Measurements from ENCODE around the gene LY9.

LY9 gene

DNA sequence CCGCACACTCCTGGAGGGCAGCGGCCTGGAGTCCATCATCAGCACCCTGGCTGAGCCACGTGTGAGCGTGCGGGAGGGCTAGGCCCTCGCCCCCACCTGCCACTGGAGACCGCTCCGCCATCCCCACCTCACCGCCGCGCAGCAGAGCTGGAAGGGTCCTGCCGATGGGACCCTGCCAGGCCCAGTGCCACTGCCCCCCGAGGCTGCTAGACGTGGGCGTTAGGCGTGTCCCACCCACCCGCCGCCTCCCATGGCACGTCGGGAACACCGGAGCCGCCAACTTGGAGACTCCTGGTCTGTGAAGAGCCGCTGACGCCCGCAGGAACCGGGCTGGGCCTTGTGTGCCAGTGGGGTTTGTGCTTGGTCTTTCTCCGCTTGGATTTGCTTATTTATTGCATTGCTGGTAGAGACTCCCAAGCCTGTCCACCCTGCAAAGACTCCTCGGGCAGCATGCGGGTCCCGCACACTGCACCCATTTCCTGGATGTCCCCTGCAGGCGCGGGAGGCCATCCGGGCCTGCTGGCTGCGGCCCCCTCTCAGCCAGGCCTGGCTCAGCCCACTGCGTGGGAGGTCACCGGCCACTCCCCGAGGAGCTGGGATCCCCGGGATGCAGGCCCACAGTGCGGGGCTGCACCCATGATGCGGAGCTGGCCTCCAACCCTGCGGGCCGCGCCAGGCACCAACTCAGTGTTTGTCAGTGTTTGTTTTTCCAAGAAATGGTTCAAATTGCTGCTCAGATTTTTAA is 6.0 kb downstream of the LY9 start:
- DNase-seq (ENCODE audit: low read depth in 2 of 2), result no peak

DNA sequence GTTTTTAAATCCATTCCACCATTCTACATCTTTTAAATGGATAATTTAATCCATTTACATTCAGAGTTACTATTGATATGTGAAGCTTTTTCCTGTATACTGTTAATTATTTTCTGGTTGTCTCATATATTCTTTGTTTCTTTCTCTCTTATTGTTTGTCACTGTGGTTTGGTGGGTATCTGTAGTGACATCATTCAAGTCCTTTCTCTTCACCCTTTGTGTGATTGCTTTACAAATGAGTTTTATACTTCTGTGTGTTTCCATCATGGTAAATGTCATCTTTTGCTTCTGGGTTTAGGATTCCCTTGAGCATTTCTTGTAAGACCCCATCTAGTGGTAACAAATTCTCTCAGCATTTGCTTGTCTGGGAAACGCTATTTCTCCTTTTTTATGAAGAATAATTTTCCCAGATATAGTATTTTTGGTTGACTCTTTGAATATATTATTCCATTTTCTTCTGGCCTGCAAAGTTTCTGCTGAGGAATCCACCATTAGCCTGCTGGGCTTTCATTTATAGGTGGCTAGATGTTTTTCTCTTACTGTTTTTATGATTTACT is 10.2 kb downstream of the LY9 start:
- no peak for DNase-seq (ENCODE audit: low read depth in 2 of 2)

DNA sequence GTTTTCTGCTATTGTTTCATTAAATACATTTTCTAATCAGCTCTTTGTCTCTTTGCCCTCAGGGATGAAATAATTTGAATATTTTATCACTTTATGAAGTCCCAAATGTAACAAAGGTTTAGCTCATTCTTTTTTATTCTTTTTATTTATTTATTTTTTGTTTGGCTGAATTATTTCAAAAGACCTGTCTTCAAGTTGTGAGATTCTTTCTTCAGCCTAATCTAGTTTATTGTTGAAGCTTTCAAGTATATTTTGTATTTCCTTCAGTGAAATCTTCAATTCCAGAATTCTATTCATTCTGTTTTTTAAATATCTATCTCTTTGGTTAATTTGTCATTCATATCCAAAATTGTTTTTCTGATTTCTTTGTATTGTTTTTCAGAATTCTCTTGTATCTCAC is 10.8 kb downstream of the LY9 start:
- no peak for DNase-seq (ENCODE audit: low read depth in 2 of 2)

DNA sequence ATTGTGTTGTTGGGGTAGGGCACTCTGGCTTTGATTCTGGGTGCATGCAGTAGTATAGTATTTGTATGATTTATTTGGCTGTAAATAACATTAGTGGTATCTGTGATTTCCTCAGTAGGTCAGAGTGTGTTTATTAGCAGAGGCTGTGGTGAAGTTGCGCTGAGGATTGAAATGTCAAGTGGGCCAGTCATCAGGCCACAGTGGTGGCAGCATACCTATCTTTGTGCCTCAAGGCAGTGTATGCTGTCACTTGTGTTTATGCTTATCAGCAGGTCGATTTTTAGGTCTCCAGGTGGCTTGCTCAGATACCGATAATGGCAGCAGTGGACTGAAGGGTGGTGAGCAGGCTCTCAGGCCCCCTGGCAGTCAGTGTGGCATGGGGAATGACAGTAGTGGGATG is 11.3 kb downstream of the LY9 start:
- no peak for DNase-seq (ENCODE audit: low read depth in 2 of 2)

DNA sequence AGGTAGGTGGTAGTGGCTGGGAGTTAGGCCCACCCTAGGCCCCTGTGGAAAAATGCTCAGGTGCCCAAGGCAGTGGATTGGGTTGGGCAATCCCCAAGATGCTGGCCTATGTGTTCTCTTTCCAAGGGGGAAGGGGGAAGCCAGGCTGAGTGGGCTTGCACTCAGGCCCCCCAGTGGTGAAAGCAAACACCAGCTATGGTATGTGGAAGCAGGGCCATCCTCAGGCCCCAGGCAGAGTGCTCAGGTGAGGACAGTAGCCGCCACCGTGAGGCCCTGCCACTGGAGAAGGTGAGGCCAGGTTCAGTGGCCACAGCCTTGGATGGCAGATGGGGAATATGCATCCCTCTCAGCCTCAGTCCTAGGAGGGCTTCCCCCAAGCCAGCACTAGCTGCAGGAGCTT is 11.8 kb downstream of the LY9 start:
- DNase-seq (ENCODE audit: low read depth in 2 of 2), result no peak

DNA sequence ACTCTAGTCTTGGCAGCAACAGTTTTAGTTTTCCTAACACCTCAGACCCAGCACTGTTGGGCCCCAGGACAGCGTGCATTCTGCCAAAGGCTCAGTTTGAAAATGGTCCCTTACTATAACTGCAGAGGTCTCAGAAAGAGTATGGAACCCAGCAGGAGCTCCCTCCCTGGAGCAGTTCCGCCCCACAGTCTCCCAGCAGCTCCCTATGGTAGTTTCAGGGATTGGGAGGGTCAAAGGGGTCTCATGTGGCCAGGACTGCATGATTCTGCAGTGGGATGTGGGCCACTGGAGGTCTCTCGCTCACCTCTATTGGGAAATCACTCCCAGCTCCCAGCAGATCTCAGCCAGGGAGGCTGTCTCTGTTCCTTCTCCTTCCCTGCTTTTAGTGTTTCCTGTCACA is 12.3 kb downstream of the LY9 start:
- DNase-seq (ENCODE audit: low read depth in 2 of 2), result no peak

DNA sequence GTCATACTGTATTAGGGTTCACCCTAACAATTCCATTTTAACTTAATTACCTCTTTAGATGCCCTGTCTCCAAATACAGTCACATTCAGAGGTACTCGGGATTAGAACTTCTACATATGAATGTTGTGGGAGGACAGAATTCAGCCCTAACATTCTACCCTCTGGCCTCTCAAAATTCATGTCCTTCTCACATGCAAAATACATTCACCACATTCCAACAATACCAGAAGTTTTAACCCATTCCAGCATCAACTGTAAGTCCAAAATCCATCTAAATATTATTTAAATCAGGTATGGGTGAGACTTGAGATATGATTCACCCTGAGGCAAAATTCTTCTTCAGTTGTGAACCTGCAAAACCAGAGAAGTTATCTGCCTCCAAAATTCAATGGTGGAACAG is 14.5 kb downstream of the LY9 start:
- DNase-seq (ENCODE audit: low read depth in 2 of 2), result no peak

DNA sequence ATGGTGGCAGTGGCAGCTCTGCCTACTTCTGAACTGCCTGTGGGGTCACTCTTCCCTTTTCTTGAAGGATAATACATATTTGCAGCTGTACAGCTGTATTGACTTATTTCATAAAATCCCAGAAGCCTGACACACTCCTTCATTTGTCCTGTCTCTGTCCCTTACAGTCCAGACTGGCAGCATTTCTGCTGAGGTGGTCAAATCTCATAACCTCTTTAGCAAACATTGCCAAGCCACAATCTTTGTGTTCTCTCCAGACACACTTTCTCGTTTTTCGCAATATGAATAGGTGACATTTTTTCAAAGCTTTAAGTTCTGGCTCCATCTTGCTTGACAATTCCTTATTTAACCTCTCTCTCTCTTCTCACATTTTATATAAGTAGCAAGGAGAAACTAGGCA is 15.2 kb downstream of the LY9 start:
- no peak for DNase-seq (ENCODE audit: low read depth in 2 of 2)

DNA sequence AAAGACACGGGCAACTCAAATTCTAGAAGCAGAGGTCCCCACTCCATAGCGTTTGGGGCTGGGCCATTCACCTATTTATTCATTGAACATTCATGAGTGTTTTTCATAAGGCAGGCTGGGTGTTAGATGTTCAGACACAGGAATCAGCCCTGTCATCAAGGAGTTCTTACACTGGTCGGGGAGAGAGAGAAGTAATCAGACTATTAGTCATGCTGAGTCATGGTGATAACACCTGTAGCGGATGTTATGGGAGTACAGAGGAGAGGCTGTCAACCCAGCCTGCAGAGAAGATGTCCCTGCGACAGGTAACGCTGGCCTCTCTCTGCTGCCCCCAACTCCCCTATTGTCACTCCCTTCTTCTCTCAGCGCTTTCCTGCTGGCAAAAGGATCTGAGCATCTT is 17.2 kb downstream of the LY9 start:
- DNase-seq (ENCODE audit: low read depth in 2 of 2), result no peak

DNA sequence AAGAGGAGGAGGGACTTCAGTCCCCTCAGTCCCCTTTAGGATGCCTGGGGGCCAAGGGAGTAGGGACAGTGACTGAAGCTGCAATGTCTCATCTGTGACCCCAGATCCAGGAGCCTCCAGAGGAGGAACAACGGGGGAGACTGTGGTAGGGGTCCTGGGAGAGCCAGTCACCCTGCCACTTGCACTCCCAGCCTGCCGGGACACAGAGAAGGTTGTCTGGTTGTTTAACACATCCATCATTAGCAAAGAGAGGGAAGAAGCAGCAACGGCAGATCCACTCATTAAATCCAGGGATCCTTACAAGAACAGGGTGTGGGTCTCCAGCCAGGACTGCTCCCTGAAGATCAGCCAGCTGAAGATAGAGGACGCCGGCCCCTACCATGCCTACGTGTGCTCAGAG is 18.3 kb downstream of the LY9 start:
- no peak for DNase-seq (ENCODE audit: low read depth in 2 of 2)

DNA sequence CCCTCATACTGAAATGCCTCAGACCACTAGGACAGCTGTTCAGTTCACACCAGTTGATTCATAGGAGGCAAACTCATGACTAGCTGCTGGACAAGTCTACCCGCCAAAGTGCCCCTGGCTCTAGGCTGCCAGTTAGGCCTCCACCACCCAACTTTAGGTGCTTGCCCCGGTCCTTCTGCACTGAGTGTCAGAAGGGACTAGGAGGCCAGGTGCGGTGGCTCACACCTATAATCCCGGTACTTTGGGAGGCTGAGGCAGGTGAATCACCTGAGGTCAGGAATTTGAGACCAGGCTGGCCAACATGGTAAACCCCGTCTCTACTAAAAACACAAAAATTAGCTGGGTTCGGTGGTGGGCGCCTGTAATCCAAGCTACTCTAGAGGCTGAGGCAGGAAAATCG is 18.9 kb downstream of the LY9 start:
- DNase-seq (ENCODE audit: low read depth in 2 of 2), result no peak

DNA sequence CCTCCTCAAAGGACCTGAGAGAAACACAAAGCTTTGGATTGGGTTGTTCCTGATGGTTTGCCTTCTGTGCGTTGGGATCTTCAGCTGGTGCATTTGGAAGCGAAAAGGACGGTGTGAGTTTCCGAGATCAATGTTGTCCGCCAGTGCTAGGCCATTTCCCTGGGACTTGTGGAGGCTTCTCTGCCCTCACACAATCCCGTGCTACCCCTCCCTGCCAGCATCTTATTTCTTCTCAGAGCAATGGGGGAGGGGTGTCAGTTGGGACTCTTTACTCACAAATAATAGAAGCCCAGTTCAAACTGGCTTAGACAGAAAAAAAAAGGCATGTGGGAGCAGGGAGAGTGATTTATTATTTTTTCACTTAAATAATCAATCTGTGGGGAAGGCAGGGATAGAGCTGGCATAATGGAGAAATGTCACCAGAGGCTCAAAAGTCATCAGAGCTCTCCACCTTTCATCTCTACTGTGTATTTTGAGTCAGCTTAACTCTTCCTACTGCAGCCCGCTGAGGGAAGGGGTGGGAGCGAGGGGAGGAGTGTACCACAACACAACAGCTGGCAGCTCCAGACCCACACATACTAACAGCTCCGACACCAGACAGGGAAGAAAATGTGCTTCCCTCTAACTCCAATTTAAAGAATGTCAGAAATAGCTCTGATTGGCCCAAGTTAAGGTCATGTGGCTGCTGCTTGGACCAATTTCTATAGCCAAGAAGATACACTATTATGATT is 22.4 kb downstream of the LY9 start:
- no peak for DNase-seq (ENCODE audit: low read depth in 2 of 2)

DNA sequence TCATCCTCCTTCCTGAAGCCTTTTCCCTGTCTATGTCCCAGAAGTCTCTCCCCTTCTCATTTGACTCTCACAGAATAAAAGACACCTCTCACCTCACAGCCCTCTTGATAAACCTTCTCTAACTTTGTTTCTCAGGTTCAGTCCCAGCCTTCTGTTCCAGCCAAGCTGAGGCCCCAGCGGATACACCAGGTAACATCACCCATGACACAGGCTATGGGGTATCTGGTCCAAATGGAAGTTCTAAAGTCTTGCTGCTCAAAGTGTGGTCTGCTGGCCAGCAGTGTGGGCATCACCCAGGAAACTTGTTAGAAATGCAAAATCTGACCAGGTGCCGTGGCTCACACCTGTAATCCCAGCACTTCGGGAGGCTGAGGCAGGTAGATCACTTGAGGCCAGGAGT is 23.2 kb downstream of the LY9 start:
- DNase-seq (ENCODE audit: low read depth in 2 of 2), result no peak

DNA sequence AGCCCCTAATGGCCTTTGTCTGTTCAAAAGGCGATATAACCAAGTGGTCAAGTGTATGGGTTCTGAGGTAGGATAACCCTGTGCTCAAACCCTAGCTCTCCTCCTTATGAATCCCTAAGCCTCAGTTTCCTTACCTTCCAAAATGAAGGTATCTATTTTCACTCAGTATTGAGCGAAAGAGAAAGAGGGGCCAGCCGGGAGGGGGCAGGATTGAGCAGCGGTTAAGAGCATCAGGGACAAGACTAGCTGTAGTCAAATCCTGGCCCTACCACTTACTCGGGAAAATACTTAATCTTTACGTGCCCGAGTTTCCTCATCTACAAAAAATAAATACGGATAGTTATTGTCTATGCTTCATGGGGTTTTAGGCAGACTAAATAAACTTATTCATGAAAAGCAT is 25.7 kb downstream of the LY9 start:
- DNase-seq (ENCODE audit: low read depth in 2 of 2), result no peak

DNA sequence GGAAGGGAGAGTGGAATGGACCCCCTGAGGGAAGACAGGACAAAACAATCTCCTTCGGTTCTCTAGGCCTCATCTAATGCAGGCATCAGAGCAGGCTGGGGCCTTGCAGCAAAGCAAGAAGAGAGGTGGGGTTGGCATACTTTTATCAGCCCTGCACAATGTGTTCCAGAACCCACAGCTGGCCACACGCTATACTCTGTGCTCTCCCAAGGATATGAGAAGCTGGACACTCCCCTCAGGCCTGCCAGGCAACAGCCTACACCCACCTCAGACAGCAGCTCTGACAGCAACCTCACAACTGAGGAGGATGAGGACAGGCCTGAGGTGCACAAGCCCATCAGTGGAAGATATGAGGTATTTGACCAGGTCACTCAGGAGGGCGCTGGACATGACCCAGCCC is 27.3 kb downstream of the LY9 start:
- no peak for DNase-seq (ENCODE audit: low read depth in 2 of 2)

DNA sequence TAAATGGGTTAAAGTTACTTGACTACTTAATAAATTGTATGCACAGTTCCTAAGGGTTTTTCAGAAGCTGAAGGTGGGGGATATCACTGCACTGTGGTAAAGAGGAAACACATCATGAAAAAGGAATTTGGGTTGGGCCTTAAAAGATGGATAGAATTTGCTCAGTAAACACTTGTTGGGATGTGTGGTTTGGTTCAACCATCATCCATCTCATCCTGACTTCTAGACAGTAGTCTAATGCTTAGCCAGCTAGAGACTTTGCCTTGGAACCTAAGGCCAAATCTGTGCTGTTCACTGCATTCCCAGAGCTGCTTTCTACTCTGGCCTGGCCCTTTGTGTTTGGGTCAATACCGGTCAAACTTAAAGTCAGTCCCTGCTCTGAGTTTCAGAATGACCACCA is 30.6 kb downstream of the LY9 start:
- DNase-seq (ENCODE audit: low read depth in 2 of 2), result no peak

DNA sequence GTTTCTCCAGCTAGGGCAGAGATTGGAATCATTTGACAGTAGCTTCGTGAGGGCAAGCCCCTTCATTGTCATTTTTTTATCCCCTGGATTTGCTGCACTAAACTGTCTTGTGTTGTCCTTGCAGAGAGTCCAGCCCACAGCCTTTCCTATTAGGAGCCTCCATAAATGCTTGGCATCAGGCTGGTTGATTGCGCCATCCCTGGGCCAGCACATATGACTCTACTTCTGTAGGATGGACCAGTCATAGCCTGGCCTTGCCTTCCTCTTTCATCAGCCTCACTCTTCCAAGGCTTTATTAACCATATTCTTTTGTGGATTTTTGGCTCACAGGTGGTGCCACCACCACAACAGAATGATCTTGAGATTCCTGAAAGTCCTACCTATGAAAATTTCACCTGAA is 31.4 kb downstream of the LY9 start:
- DNase-seq (ENCODE audit: low read depth in 2 of 2), result no peak

DNA sequence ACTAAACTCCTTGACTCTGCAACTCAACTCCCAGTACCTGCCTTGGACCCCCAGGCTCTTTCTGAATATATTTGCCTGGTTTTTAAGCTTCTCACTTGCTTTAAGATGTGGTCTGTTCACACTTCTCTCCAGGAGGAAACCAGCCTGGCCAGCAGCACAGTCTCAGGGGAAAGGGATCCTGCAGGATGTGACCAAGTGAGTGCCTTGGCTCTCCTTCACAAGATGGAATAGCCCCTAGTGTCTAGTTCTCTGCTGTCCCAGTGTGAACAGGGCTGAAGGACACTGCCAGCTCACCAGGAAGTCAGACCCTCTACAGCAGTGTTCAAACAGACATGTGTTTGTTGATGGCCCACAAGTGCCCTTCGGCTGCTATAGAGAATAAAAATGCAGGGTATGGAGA is 33.8 kb downstream of the LY9 start:
- no peak for DNase-seq (ENCODE audit: low read depth in 2 of 2)

DNA sequence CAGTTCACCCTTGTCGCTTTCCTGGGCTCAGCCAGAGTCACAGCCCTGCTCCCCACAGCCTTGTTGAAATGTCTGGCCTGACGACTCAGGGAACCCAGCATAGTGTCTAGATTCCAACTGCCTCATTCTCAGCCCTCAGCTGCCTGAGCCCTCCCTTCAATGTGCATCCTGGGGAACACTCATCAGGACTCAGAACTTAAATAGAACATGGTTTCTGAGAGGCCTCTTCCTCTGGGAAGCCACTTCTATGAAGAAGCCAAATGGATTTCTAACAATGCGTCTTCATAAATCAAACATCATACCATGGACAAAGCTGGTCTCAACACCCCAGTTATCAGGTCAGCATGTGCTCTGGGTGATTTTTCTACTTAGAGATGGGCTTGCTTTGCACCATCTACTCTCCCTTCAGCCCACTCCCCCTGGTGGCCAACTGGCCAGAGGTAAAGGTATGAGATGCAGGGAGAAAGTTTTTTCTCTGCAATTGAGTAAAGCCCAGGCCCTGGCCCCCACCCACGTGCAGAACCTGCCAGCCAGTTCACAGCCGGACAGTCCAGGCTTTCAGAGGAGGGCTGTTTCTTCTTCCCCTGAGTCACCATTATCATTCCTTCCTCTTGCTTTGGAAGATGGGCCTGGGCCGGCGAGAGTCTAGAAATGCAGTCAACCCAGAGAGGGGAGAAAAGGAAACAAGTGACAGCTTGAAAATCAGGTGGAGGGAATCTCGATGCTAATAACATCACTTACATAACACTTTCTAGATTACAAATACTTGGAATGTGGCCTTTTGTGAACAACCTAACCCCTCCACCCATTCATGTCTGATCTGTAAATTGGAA is 34.6 kb downstream of the LY9 start:
- DNase-seq (ENCODE audit: low read depth in 2 of 2), result no peak

DNA sequence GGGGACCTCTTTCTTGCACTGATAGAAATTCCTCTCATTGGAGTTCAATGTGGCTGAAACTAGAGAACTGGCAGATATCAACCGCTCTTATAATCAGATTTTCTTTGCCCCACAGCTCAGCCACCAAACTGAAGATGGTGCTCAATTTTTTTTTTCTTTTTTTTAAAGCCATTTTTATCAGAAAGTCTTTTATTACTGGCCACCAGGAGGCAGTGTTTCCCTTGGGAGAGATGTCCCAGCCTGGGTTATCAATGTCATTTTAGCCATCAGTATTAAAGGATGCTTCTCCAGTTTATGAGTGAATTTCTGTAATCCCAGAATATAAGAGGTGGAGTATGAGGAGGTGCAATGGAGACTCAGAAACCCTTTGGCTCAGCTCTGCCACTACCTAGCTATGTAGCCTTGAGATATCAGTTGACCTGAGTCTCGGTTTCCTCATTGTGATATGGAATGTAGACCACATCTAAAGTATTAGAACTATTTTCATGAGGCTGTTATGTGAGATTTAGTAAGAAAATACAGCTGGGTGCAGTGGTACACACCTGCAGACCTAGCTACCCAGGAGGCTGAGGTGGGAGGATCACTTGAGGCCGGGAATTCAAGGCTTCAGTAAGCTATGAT is 39.1 kb downstream of the LY9 start:
- DNase-seq (ENCODE audit: low read depth in 2 of 2), result no peak

DNA sequence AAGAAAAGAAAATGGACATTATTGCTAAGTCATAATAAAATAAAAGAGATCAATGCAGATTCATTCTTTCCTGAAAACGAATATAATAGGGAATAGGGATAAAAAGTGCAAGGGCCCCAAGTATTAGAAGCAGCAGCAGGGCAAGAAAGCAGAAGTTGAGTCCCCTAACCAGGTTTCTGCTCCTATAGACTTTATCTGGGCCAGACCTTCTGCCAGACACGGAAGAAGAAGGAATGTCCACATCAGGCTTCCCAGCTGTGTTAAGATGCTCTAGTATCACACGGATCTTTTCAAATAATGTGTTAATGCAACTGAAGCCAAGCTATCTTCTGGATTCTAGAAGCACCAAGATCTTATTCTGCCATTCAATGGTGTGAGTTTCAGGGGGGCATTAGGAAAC is 39.8 kb downstream of the LY9 start:
- no peak for DNase-seq (ENCODE audit: low read depth in 2 of 2)

DNA sequence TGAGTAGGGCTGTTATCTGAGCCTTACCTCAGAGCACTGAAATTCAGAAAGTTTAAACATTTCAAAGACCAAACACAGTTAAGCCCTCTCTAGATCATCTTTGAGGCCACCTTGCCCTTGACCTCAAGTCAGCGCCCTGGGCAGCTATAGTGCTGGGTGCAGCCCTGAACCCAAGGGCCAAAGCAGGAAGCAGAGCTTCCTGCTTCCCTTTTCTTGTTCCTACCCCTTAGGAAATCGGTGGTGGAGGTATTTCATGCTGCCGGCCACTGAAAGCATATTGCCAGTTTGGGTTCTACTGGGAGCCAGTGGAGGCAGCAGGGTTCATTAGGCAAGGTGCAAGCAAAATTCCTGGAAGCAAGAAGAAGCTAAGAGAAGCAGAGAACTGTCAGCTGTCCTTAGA is 40.6 kb downstream of the LY9 start:
- no peak for DNase-seq (ENCODE audit: low read depth in 2 of 2)

All from fibroblast of skin of left biceps (primary cell).